K562 (cell line): ENCODE measurements around the gene NXN. TPM values are rescaled to one million over a fixed set of nuclear protein-coding genes. Genes with fewer than 3 reads are reported as not detected.

Source experiments
- BHLHE40 ChIP-seq: IDR thresholded peaks from 2 replicates; pipeline ENCODE4 v1.6.1; 2011; ENCODE audit warnings: low read length, improper control_type of control experiment
- CTCFL ChIP-seq: IDR thresholded peaks from 2 replicates; pipeline ENCODE4 v1.6.1; 2011; ENCODE audit warnings: borderline replicate concordance, low read depth, mild to moderate bottlenecking, moderate library complexity, low read length; ENCODE audit not compliant: insufficient read depth, poor library complexity, severe bottlenecking
- DNMT1 ChIP-seq: fragments of 450-650 bp; IDR thresholded peaks from 2 replicates; pipeline ENCODE4 v1.6.1; 2016; ENCODE audit warnings: antibody characterized with exemption, mild to moderate bottlenecking
- ELF2 ChIP-seq: fragments of 250-450 bp; sonication (Bioruptor Pico); IDR thresholded peaks from 2 replicates; pipeline ENCODE4 v1.5.0; 2021; ENCODE audit warnings: mild to moderate bottlenecking
- ETS1 ChIP-seq: conservative IDR thresholded peaks from 2 replicates; pipeline ENCODE4 v1.6.1; 2011; ENCODE audit warnings: low read depth, mild to moderate bottlenecking, low read length; ENCODE audit not compliant: control insufficient read depth
- KDM1A ChIP-seq, 2 experiments: fragments of 450-650 bp; IDR thresholded peaks; 2 replicates each; pipeline ENCODE4 v1.6.1; 2016; ENCODE audit warnings: mild to moderate bottlenecking in 2 of 2
- NCOA4 ChIP-seq: fragments of 450-650 bp; IDR thresholded peaks from 2 replicates; pipeline ENCODE4 v1.6.1; 2018; ENCODE audit warnings: mild to moderate bottlenecking; ENCODE audit not compliant: partially characterized antibody
- NFYB ChIP-seq: IDR thresholded peaks from 2 replicates; pipeline ENCODE4 v1.6.1; 2011; ENCODE audit warnings: mild to moderate bottlenecking, moderate library complexity; ENCODE audit not compliant: insufficient read length; ENCODE audit errors: extremely low read depth
- POLR2AphosphoS2 ChIP-seq: IDR thresholded peaks from 2 replicates; pipeline ENCODE4 v1.6.1; 2012; ENCODE audit warnings: low read length, improper control_type of control experiment
- PTBP1 ChIP-seq: fragments of 200-400 bp; formaldehyde crosslinking; IDR thresholded peaks from 2 replicates; pipeline ENCODE4 v1.6.1; 2017; ENCODE audit warnings: low read depth, low read length
- RBFOX2 ChIP-seq: fragments of 200-400 bp; formaldehyde crosslinking; IDR thresholded peaks from 2 replicates; pipeline ENCODE4 v1.6.1; 2017; ENCODE audit warnings: low read depth, mild to moderate bottlenecking, low read length, moderate library complexity
- U2AF1 ChIP-seq: fragments of 200-400 bp; formaldehyde crosslinking; optimal IDR thresholded peaks from 2 replicates; pipeline ENCODE3; 2017; ENCODE audit warnings: mild to moderate bottlenecking, low read depth, low read length, moderate library complexity
- VEZF1 ChIP-seq: fragments of 200-800 bp; sonication (Bioruptor generic); IDR thresholded peaks from 2 replicates; pipeline ENCODE4 v1.6.1; 2017; ENCODE audit warnings: missing genetic modification characterization, missing compliant biosample characterization
- ZBTB11 ChIP-seq, 3 experiments: fragments of 200-800 bp in 1 of 3; fragments of 250-450 bp in 1 of 3; fragments of 450-650 bp in 1 of 3; sonication (Bioruptor Pico) in 1 of 3; sonication (Bioruptor generic) in 1 of 3; formaldehyde crosslinking in 1 of 3; IDR thresholded peaks; 2 replicates each; pipeline versions ENCODE4 v1.6.1 to v1.8.0; 2016 to 2022; ENCODE audit warnings: mild to moderate bottlenecking in 2 of 3, missing genetic modification characterization in 2 of 3, missing compliant biosample characterization in 1 of 3, moderate library complexity in 1 of 3
- ZNF232 ChIP-seq: sonication (generic); formaldehyde crosslinking; IDR thresholded peaks from 2 replicates; pipeline ENCODE4 v1.8.0; 2022; ENCODE audit warnings: mild to moderate bottlenecking, missing genetic modification reagents
- ZNF3 ChIP-seq: fragments of 250-450 bp; sonication (Bioruptor Pico); IDR thresholded peaks from 2 replicates; pipeline ENCODE4 v1.5.0; 2021; ENCODE audit warnings: mild to moderate bottlenecking, moderate library complexity
- ZNF398 ChIP-seq: fragments of 250-450 bp; sonication (Bioruptor Pico); IDR thresholded peaks from 2 replicates; pipeline ENCODE4 v1.8.0; 2021; ENCODE audit warnings: moderate library complexity, mild to moderate bottlenecking, inconsistent platforms
- polyA plus RNA-seq, 8 experiments: library from polyadenylated mRNA; depleted of rRNA in 4 of 8; stranded (reverse) in 5 of 8; unstranded in 3 of 8; fragments of >200 nt; fragmentation: Nextera tagmentation in 2 of 8; fragmentation: Illumina TruSeq in 1 of 8; extraction: Ambion mirVana in 2 of 8; extraction: Trizol in 1 of 8; gene quantifications; 2 replicates each; pipeline versions ENCODE4 v1.2.1 to v1.2.3, GENCODE V29; 2011 to 2014; ENCODE audit warnings: inconsistent platforms in 1 of 8, missing spikeins in 1 of 8
- total RNA-seq, 7 experiments: library from RNA; depleted of rRNA in 6 of 7; stranded (reverse); fragments of >200 nt in 6 of 7; fragmentation: Illumina TruSeq in 2 of 7; extraction: Trizol in 2 of 7; gene quantifications; 2 replicates each; pipeline versions ENCODE4 v1.2.1 to v1.2.3, GENCODE V29; 2011 to 2021; ENCODE audit warnings: low replicate concordance in 1 of 7

Gene NXN
- total and polyA plus RNA-seq, 9 of the 15 experiments (the other 6 are each of a cell fraction or from before 2014, with no cell fraction given), result 0.08 to 0.39 (median 0.29) TPM; not detected in 5

- TF ChIP-seq U2AF1 (peak; percentile 48), PTBP1 (no peak), ZNF398 (no peak), KDM1A (IDR thresholded peaks at IDR 0.05) (no peak), ELF2 (CRISPR knock-in tag) (peak; percentile 73), NCOA4 (no peak), VEZF1 (CRISPR knock-in tag) (peak; percentile 70), BHLHE40 (no peak; the same call in 1 of the 2 replicates), NFYB (no peak), POLR2AphosphoS2 (no peak), DNMT1 (no peak), ZNF232 (CRISPR knock-in tag) (no peak), RBFOX2 (peak; percentile 86), CTCFL (peak; percentile 81), ZNF3 (CRISPR knock-in tag) (no peak), ETS1 (no peak), ZBTB11 (CRISPR knock-in tag; IDR thresholded peaks at IDR 0.05) (peak in 2 of 3 experiments; percentile 28 to 69; a peak in 2 of 6 replicates)
These were observed 227.5 kb downstream of the NXN start, which contains the start of gene GEMIN4 (continued) for GRCh38 chr17:752002-752619.
